Left colon (tissue), 2 donors: ENCODE measurements around the gene RNF144B. TPM values are rescaled to one million over a fixed set of nuclear protein-coding genes. Genes with fewer than 3 reads are reported as not detected.
A peak's percentile ranks its signal among the peaks of the same experiment; 100 is the strongest.

ENCODE experiments used
- ATAC-seq: fragments of 200-7000 bp; cut with Tn5 transposase; one replicate; pipeline ENCODE4 v1.9.1; 2020; ENCODE audit warnings: mild to moderate bottlenecking, moderate library complexity
- DNase-seq, 2 donors: peaks; one replicate each; pipeline ENCODE4 v3.0.0-alpha.2; 2020
- intact Hi-C, 2 donors: fragments of 100-400 bp; cut with DNase I in 1 of 2; cut with micrococcal nuclease in 1 of 2; formaldehyde crosslinking; loops; one replicate each; pipeline versions ENCODE4 v1.11.2 to v1.14.0; 2022; cut with DNase I, micrococcal nuclease
- total RNA-seq, 2 donors: library from RNA; stranded (reverse); fragmentation: NEBNext Ultra II Directional; extraction: Animal tissue kit (Norgen Biotek cat#: 25700); gene quantifications; one replicate each; pipeline ENCODE4 v1.2.1, GENCODE V29; 2021
- donor health status: DM: no; HTN: no; CAD: no.
- donor health status: DM: yes; HTN: yes; CAD: no.

RNF144B gene
- total RNA-seq, 2 donors from 2014 or later, result 4.5 to 4.9 TPM

- DNase-seq (no peak), ATAC-seq (no peak)
- intact Hi-C loops, result loop anchor here in 1 of 2 donors (10.0 kb wide), 1 partner anchor 49 kb away; no protein-coding TSS in a partner anchor
Observed at GRCh38 chr6:18493925-18494324, 106.8 kb downstream of the RNF144B start.

DNA sequence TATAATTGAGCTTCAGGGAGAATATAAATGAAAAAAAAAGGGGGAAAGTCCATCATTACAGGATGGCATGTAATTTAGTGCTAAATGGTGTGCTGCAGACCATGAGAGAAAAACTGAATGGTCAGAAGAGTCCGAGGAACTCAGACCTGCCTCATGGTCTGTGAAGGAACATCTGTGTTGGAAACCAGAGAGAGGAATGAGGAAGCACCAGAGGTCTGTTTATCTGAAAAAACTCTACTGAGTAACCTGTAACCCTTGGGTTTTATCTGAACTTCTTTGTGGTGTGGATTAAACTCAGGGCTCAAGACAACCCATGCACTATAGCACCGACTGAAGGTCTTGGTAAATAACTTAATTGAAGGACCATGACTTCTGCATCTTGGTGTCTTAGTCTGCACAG is 108.1 kb downstream of the RNF144B start:
- intact Hi-C loops, result loop anchor here in 1 of 2 donors (10.0 kb wide), 1 partner anchor 50 kb away; no protein-coding TSS in a partner anchor
- no peak for DNase-seq
- ATAC-seq, result no peak

DNA sequence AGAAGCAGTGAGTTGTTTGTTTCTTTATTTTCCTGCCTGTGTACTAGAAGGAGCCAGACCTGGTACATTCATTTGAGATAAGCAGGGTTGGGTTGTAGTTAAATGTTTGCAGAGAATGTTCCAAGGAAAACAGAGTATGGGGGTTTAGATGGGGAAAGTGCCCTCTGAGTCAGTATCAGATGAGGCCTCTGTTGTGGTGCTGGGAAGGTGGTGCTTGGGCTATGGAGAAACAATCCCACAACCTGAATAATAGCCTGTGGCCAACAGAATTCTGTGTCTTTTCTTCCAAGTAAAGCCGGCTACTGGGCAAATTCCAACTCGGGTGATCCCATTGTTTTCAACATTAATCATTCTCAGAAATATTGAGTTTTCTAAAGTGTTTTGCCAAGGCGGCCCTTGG is 109.3 kb downstream of the RNF144B start:
- DNase-seq (no peak), ATAC-seq (no peak)
- intact Hi-C loops, result loop anchor here in 1 of 2 donors (10.0 kb wide), 1 partner anchor 52 kb away; no protein-coding TSS in a partner anchor

- no peak for ATAC-seq
- intact Hi-C loops, result loop anchor here in 1 of 2 donors (10.0 kb wide), 1 partner anchor 52 kb away; no protein-coding TSS in a partner anchor
- DNase-seq, result no peak
Observed at GRCh38 chr6:18497006-18497405, 109.9 kb downstream of the RNF144B start.

DNA sequence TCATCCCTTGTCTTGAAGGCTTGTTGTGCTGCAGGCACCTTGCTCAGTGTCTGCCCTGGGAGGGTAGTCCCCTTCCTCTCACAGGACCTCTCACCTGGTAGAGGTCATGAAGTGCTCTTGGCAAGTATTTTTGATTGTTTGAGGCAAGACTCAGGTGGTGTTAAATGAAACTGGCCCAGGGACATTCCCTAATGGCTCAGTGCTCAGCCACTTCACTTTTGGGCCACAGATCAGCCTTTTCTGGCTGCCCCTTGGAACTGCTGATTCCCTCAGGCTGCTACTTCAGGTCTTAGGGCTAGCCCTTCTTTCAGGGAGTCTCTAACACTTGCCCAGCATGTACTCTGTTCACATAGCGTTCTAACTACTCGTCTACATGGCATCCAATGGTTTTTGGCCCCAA is 111.3 kb downstream of the RNF144B start:
- ATAC-seq, result no peak
- no peak for DNase-seq
- intact Hi-C loops, result loop anchor here in 1 of 2 donors (10.0 kb wide), 1 partner anchor 54 kb away; no protein-coding TSS in a partner anchor

GRCh38 chr6:18500921-18501662 is 113.9 kb downstream of the RNF144B start:
- intact Hi-C loops, result loop anchor here in 1 of 2 donors (5.0 kb wide), 1 partner anchor 169 kb away; no protein-coding TSS in a partner anchor
- no peak for DNase-seq
- no peak for ATAC-seq

- ATAC-seq (no peak), DNase-seq (peak; percentile 26 to 41)
- intact Hi-C loops, result loop anchor here in 1 of 2 donors (5.0 kb wide), 1 partner anchor 169 kb away; no protein-coding TSS in a partner anchor
Observed at GRCh38 chr6:18501663-18502013, 114.5 kb downstream of the RNF144B start.

DNA sequence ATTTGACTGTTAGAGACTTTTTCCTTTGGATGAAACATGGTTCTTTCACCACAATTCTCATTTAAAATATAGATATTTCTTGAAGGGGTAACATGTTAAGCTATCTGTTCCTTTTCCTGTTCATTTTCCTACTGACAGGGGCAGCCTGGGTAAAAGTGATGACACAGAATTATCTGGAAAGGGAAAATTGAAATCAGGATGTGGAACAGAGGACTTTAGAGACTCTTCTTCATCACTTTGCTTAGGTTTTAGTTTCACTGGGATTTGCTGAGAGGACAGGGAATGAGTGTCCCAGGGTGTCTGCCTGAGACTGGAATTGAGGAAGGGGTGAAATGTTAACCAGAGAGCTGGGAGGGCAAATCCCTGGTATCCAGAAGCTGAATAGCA is 116.0 kb downstream of the RNF144B start:
- intact Hi-C loops, result loop anchor here in 1 of 2 donors (5.0 kb wide), 1 partner anchor 171 kb away; no protein-coding TSS in a partner anchor
- no peak for ATAC-seq
- no peak for DNase-seq

- ATAC-seq (peak; percentile 96), DNase-seq (peak; percentile 36 to 41)
- intact Hi-C loops, result loop anchor here (1.0 to 5.0 kb wide), 2 partner anchors 171 to 179 kb away; no protein-coding TSS in a partner anchor
Observed at GRCh38 chr6:18503593-18504231, 116.6 kb downstream of the RNF144B start.

DNA sequence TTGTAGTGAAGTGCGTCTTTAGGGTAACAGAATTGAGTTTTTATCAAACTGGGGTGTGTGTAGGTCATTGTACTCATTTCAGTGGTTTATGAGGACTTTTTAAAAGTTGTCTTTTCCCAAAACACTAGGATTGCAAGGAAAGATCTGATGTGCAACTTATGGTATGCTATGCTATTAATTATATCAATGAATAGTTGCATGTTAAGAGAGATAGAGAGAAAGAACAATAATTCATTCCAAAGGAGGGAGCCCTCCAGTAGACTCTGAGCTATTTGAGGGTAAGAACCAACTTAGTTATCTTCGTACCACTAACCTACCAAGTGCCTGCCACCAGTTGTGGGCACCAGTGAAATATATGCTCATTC is 117.1 kb downstream of the RNF144B start:
- intact Hi-C loops, result loop anchor here (1.0 to 5.0 kb wide), 2 partner anchors 172 to 180 kb away; no protein-coding TSS in a partner anchor
- ATAC-seq, result no peak
- DNase-seq, result no peak

DNA sequence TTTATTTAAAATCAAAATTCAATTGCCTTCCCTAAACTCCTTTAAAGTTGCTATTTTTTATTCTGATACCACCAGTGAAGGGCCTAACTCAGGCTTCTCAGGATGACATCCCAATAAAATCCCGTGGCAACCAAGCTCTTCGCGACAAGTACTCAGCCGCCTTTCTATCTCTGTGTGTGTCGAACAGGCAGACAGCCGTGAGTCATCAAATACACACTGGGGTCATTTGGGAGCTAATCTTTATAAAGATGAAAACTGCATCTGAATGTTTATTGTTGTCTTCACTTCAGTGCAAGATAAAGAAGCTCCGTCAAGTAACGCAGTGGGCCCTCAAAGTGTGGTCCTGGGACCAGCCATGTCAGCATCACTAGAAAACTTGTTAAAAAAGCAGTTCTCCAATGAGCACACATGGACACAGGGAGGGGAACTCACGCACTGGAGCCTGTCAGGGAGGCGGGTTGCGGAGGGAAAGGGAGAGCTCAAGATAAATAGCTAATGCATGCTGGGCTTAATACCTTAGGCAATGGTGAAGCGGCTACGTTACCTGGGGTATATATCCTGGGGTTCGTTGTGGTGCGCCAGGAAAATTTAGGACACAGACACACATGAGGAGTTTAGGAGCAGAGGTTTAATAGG is 119.3 kb downstream of the RNF144B start:
- intact Hi-C loops, result no loop called here
- DNase-seq (no peak), ATAC-seq (no peak)

DNA sequence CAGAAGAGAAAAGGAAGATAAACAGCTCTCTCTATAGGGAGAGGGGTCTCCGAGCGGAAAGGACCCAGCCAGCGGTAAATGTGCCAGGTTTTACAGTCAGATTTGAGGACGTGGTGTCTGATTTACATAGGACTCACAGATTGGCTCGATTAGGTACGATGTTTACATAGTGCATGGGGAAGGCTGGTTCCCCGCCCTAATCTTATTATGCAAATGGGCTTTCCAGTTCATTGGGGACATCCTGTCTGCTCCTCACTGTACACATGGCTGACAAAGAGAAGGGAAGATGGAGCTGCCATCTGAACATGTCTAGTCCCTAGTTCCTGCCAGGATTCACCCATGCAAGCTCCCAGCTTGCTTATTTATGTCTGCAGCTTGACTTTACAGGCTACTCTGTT is 119.9 kb downstream of the RNF144B start:
- DNase-seq, result no peak
- intact Hi-C loops, result no loop called here
- ATAC-seq, result no peak

- intact Hi-C loops, result no loop called here
- no peak for DNase-seq
- no peak for ATAC-seq
Observed at GRCh38 chr6:18507561-18507960, 120.4 kb downstream of the RNF144B start.

DNA sequence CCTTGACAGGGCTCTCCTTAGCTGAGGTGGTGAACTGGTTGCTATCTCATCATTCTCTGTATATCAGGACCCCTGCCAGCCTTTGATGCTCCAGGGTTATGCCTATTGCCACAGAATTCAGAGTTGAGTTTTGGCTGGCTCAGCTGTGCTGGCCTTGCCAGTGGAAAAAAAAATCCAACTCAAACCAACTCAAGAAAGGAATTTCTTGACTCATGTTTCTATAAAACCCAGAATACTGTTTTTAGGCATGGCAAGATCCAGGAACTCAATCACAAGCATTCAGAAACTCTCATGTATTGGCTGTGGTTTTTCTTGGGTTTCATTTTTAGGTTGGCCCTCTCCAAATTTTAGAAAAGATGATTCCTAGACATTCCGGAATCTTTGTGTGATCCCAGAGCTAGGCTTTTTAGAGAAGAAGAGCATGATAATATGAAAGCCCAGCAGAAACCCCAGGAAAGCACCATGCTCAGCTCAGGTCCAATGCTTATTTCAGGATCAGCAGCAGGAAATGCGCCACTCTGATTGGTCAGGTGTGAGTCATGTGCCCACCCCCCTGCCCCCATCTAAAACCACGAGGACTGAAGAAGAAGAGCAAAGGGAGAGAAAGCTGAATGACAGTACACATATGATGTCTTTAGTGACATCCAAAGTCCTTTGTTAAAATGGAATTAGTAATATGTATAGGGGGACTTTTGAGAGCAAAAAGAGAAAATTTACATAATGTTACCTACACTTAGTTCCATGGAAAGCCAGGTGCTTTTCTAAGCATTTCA is 122.9 kb downstream of the RNF144B start:
- intact Hi-C loops, result no loop called here

DNA sequence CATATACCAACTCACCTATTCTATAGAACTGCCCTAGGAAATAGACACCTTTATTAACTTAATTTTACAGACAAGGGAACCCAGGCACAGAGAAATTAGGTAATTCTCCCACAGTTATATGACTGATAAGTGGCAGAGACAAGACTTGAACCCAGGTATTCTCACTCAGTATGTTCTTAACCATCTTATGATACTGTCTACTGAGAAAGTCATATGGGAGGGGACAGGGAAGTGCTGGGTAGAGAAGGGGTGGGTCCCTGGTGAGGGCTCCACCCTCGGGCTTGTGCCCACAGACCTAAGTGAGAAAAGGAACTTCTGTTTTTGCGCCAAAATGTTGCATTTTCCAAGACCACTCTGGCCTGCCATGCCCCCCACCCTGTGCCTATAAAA is 123.5 kb downstream of the RNF144B start:
- no peak for DNase-seq
- intact Hi-C loops, result no loop called here
- no peak for ATAC-seq

More for the DNA sequence above, 122.9 kb downstream of the RNF144B start:
- DNase-seq (no peak), ATAC-seq (no peak)

GRCh38 chr6:18511211-18511610 is 124.1 kb downstream of the RNF144B start:
- ATAC-seq (no peak), DNase-seq (no peak)
- intact Hi-C loops, result no loop called here

- DNase-seq (no peak), ATAC-seq (no peak)
- intact Hi-C loops, result no loop called here
Observed at GRCh38 chr6:18513253-18513798, 126.2 kb downstream of the RNF144B start.

- ATAC-seq (no peak), DNase-seq (no peak)
Observed at GRCh38 chr6:18514180-18514579, 127.0 kb downstream of the RNF144B start.

More at GRCh38 chr6:18514180-18514579, 127.0 kb downstream of the RNF144B start:
- intact Hi-C loops, result no loop called here
